IPS DF 6.9 (cell line): ENCODE results near the gene POP7.
A peak's percentile ranks its signal among the peaks of the same experiment; 100 is the strongest.

Experiments
- DNase-seq: peaks from one replicate; pipeline ENCODE4 v3.0.0-alpha.2; 2013; ENCODE audit warnings: low read depth, low spot score
- H3K27ac ChIP-seq: one replicate; pipeline ENCODE4 v1.5.1; 2013; ENCODE audit warnings: low read length, control low read depth
- H3K27me3 ChIP-seq: 2 replicates; pipeline ENCODE4 v1.6.1; 2013; ENCODE audit warnings: mild to moderate bottlenecking, low read length; ENCODE audit not compliant: control insufficient read depth, insufficient read depth
- H3K36me3 ChIP-seq: 2 replicates; pipeline ENCODE4 v1.6.1; 2013; ENCODE audit warnings: low read length; ENCODE audit not compliant: control insufficient read depth, insufficient read depth
- H3K4me1 ChIP-seq: 2 replicates; pipeline ENCODE4 v1.6.1; 2013; ENCODE audit warnings: low read length; ENCODE audit not compliant: control insufficient read depth, insufficient read depth
- H3K4me3 ChIP-seq: 2 replicates; pipeline ENCODE4 v1.5.1; 2013; ENCODE audit warnings: mild to moderate bottlenecking, low read length
- H3K9me3 ChIP-seq: 2 replicates; pipeline ENCODE4 v1.6.1; 2013; ENCODE audit warnings: low read length, inconsistent platforms; ENCODE audit not compliant: control insufficient read depth, insufficient read depth
- WGBS: extraction: QIAGEN DNeasy Blood & Tissue Kit; methylation state at CpG from one replicate; pipeline ENCODE4 v1.1.7; 2013; ENCODE audit warnings: mixed read lengths, missing lambda C conversion rate; ENCODE audit not compliant: insufficient read length, insufficient coverage; 5-methylcytosine and 5-hydroxymethylcytosine counted together

The POP7 gene

GRCh38 chr7:100686201-100686821 is 19.6 kb upstream of the POP7 start:
- Histone ChIP-seq H3K4me1 (peaks cover 2% of the 10 kb centered on the region; the same call in 1 of the 2 replicates), H3K4me3 (no peak overlapping the region), H3K36me3 (peaks cover 74% of the 10 kb centered on the region), H3K9me3 (no peaks in the 10 kb centered on the region), H3K27ac (no peak overlapping the region), H3K27me3 (no peaks in the 10 kb centered on the region)
- DNase-seq, result no peak
- no CpG with 5 or more reads among the region's 33 CpGs for WGBS

GRCh38 chr7:100686822-100687211 is 19.1 kb upstream of the POP7 start:
- no CpG with 5 or more reads among the region's 17 CpGs for WGBS
- H3K4me1 ChIP-seq, result peaks cover 2% of the 10 kb centered on the region; the same call in 1 of the 2 replicates
- peaks cover 69% of the 10 kb centered on the region for H3K36me3 ChIP-seq
- H3K27ac ChIP-seq, result no peak overlapping the region
- no peaks in the 10 kb centered on the region for H3K27me3 ChIP-seq
- DNase-seq, result no peak
- no peak overlapping the region for H3K4me3 ChIP-seq
- no peaks in the 10 kb centered on the region for H3K9me3 ChIP-seq

GRCh38 chr7:100687261-100687660 is 18.7 kb upstream of the POP7 start:
- Histone ChIP-seq H3K36me3 (peaks cover 65% of the 10 kb centered on the region), H3K4me1 (peaks cover 2% of the 10 kb centered on the region; the same call in 1 of the 2 replicates), H3K9me3 (no peaks in the 10 kb centered on the region), H3K4me3 (no peak overlapping the region), H3K27ac (no peak overlapping the region), H3K27me3 (no peaks in the 10 kb centered on the region)
- no peak for DNase-seq
- no CpG with 5 or more reads among the region's 22 CpGs for WGBS

GRCh38 chr7:100687751-100688300 is 18.1 kb upstream of the POP7 start:
- peaks cover 59% of the 10 kb centered on the region for H3K36me3 ChIP-seq
- no CpG with 5 or more reads among the region's 25 CpGs for WGBS

GRCh38 chr7:100688326-100688860 is 17.5 kb upstream of the POP7 start:
- Histone ChIP-seq H3K27ac (no peak overlapping the region), H3K27me3 (no peaks in the 10 kb centered on the region), H3K9me3 (no peaks in the 10 kb centered on the region), H3K36me3 (peaks cover 54% of the 10 kb centered on the region), H3K4me1 (0 out of 2 replicates have a peak, but pooled peaks cover 2% of the 10 kb centered on the region), H3K4me3 (no peak overlapping the region)
- no CpG with 5 or more reads among the region's 16 CpGs for WGBS
- DNase-seq, result no peak

More at GRCh38 chr7:100687751-100688300, 18.1 kb upstream of the POP7 start:
- Histone ChIP-seq H3K27me3 (no peaks in the 10 kb centered on the region), H3K4me1 (peaks cover 2% of the 10 kb centered on the region; the same call in 1 of the 2 replicates), H3K9me3 (no peaks in the 10 kb centered on the region), H3K27ac (no peak overlapping the region), H3K4me3 (no peak overlapping the region)
- no peak for DNase-seq

- no CpG with 5 or more reads among the region's 18 CpGs for WGBS
Observed at GRCh38 chr7:100689230-100690135, 16.4 kb upstream of the POP7 start.

GRCh38 chr7:100691676-100692577 is 14.0 kb upstream of the POP7 start:
- Histone ChIP-seq H3K4me3 (peak overlapping the region; percentile 1; the same call in 1 of the 2 replicates), H3K27me3 (no peaks in the 10 kb centered on the region), H3K27ac (no peak overlapping the region), H3K4me1 (0 out of 2 replicates have a peak, but pooled peaks cover 2% of the 10 kb centered on the region), H3K9me3 (no peaks in the 10 kb centered on the region), H3K36me3 (peaks cover 19% of the 10 kb centered on the region)
- DNase-seq, result peak; percentile 75
- WGBS, result no CpG with 5 or more reads among the region's 28 CpGs

More at GRCh38 chr7:100689230-100690135, 16.4 kb upstream of the POP7 start:
- 0 out of 2 replicates have a peak, but pooled peaks cover 2% of the 10 kb centered on the region for H3K4me1 ChIP-seq
- no peaks in the 10 kb centered on the region for H3K27me3 ChIP-seq
- no peak overlapping the region for H3K4me3 ChIP-seq
- DNase-seq, result no peak
- no peaks in the 10 kb centered on the region for H3K9me3 ChIP-seq
- no peak overlapping the region for H3K27ac ChIP-seq
- peaks cover 43% of the 10 kb centered on the region for H3K36me3 ChIP-seq

- WGBS, result no CpG with 5 or more reads among the region's 6 CpGs
- H3K36me3 ChIP-seq, result peaks cover 12% of the 10 kb centered on the region
- H3K27ac ChIP-seq, result no peak overlapping the region
- H3K9me3 ChIP-seq, result no peaks in the 10 kb centered on the region
- 0 out of 2 replicates have a peak, but pooled peaks cover 2% of the 10 kb centered on the region for H3K4me1 ChIP-seq
- peak overlapping the region; percentile 88; the same call in 1 of the 2 replicates for H3K4me3 ChIP-seq
- no peak for DNase-seq
- no peaks in the 10 kb centered on the region for H3K27me3 ChIP-seq
Observed at GRCh38 chr7:100692578-100692961, 13.4 kb upstream of the POP7 start.

GRCh38 chr7:100693312-100694097 is 12.4 kb upstream of the POP7 start:
- peaks cover 5% of the 10 kb centered on the region for H3K36me3 ChIP-seq
- no peak overlapping the region for H3K27ac ChIP-seq
- DNase-seq, result no peak
- peak overlapping the region; percentile 88 for H3K4me3 ChIP-seq
- no peaks in the 10 kb centered on the region for H3K9me3 ChIP-seq
- H3K27me3 ChIP-seq, result no peaks in the 10 kb centered on the region
- WGBS, result no CpG with 5 or more reads among the region's 81 CpGs
- 0 out of 2 replicates have a peak, but pooled peaks cover 2% of the 10 kb centered on the region for H3K4me1 ChIP-seq
